Esophagus squamous epithelium (tissue), 5 donors: ENCODE measurements around the gene DNMT3A. TPM values are rescaled to one million over a fixed set of nuclear protein-coding genes. Genes with fewer than 3 reads are reported as not detected.
A peak's percentile ranks its signal among the peaks of the same experiment; 100 is the strongest.
"Not testable (repeated sequence)": the region's sequence is repeated elsewhere in the genome, so short reads cannot be mapped to it uniquely, and the experiment has no call there.

ENCODE experiments used
- DNase-seq: peaks from one replicate; lab custom pipeline; 2025; lab: John Stamatoyannopoulos, UW
- H3K27ac ChIP-seq, 4 donors: fragments of 200-600 bp; sonication (generic); one replicate each; pipeline ENCODE4 v1.5.1; 2016 to 2019; ENCODE audit warnings: mild to moderate bottlenecking in 1 of 4
- H3K27me3 ChIP-seq, 4 donors: fragments of 200-600 bp; sonication (generic); 1 replicate in 3 of 4; 2 replicates in 1 of 4; pipeline versions ENCODE4 v1.5.1 to v1.6.0; 2017 to 2021; ENCODE audit warnings: antibody characterized with exemption in 1 of 4
- H3K36me3 ChIP-seq, 3 donors: fragments of 200-600 bp; sonication (generic); one replicate each; pipeline ENCODE4 v1.5.1; 2016 to 2019
- H3K4me1 ChIP-seq, 3 donors: fragments of 200-600 bp; sonication (generic); one replicate each; pipeline ENCODE4 v1.5.1; 2017 to 2019
- H3K4me3 ChIP-seq, 4 donors: fragments of 200-600 bp; sonication (generic); 1 replicate in 3 of 4; 2 replicates in 1 of 4; pipeline ENCODE4 v1.5.1; 2016 to 2019; ENCODE audit warnings: mild to moderate bottlenecking in 2 of 4, moderate library complexity in 1 of 4
- H3K9me3 ChIP-seq, 3 donors: fragments of 200-600 bp; sonication (generic); one replicate each; pipeline ENCODE4 v1.5.1; 2016 to 2019
- POLR2A ChIP-seq, 4 donors: fragments of 450-650 bp; IDR thresholded peaks; one replicate each; pipeline ENCODE4 v1.6.1; 2017; ENCODE audit warnings: antibody characterized with exemption in 4 of 4, mild to moderate bottlenecking in 4 of 4, moderate library complexity in 3 of 4
- WGBS, 2 donors: methylation state at CpG; one replicate each; pipeline ENCODE4 v1.1.5; 2018; 5-methylcytosine and 5-hydroxymethylcytosine counted together
- intact Hi-C: fragments of 100-400 bp; cut with DNase I; formaldehyde crosslinking; loops from one replicate; pipeline ENCODE4 v1.15.0; 2022
- total RNA-seq, 4 donors: library from RNA; depleted of rRNA; stranded (reverse); fragments of >200 nt; gene quantifications; one replicate each; pipeline ENCODE4 v1.1.0, GENCODE V29; 2016
- TF ChIP-seq, protein P1 (sequence below), 6 experiments: fragments of 450-650 bp in 4 of 6; fragments of 200-600 bp in 2 of 6; sonication (generic) in 2 of 6; IDR thresholded peaks; one replicate each; pipeline ENCODE4 v1.5.1; 2016 to 2019; ENCODE audit warnings: antibody characterized with exemption in 6 of 6, mild to moderate bottlenecking in 4 of 6, moderate library complexity in 4 of 6
- donor health status: DM: yes; HTN: yes; CAD: no.

DNMT3A gene
- total RNA-seq, 4 donors from 2014 or later: 4.1 to 13.6 (median 8.2) TPM

DNA sequence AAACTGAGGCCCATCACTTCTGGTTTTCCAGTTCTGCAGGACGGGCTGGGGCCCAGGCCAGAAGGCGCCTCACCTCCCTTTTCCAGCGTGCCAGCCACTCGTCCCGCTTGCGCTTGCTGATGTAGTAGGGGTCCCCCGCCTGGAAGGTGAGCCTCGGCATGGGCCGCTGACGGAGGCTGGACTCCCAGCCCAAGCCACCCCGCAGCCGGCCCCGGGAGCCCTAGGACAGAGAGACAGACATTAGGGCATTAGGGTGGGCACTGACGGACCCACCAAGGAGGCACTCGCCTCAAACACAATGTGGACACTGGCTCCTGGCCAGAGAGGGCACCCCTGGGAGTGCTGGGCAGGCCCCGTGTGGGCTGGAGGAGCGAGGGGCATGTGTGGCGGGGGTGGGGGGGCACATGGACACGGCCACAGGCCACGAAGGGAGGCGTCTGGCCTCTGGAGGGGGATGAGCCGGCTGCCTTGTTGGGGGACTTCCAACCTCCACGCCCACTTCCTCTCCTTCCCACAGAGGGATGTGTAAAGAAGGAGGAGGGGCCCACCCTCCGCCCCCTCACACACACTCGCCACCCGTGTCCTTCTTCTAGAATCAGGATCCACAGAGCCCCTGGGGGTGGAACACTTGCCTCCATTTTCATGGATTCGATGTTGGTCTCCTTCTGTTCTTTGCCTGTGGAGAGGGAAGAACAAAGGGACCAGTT lies 66.7 kb downstream of the DNMT3A start:
- intact Hi-C loops: no loop called here
- no peaks in the 10 kb centered on the region for H3K9me3 ChIP-seq
- no peak for TF ChIP-seq POLR2A (IDR thresholded peaks at IDR 0.05)
- TF ChIP-seq, protein P1, sequence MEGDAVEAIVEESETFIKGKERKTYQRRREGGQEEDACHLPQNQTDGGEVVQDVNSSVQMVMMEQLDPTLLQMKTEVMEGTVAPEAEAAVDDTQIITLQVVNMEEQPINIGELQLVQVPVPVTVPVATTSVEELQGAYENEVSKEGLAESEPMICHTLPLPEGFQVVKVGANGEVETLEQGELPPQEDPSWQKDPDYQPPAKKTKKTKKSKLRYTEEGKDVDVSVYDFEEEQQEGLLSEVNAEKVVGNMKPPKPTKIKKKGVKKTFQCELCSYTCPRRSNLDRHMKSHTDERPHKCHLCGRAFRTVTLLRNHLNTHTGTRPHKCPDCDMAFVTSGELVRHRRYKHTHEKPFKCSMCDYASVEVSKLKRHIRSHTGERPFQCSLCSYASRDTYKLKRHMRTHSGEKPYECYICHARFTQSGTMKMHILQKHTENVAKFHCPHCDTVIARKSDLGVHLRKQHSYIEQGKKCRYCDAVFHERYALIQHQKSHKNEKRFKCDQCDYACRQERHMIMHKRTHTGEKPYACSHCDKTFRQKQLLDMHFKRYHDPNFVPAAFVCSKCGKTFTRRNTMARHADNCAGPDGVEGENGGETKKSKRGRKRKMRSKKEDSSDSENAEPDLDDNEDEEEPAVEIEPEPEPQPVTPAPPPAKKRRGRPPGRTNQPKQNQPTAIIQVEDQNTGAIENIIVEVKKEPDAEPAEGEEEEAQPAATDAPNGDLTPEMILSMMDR (IDR thresholded peaks at IDR 0.05): no peak
- H3K4me1 ChIP-seq: peaks cover 28 to 75% (median 35%) of the 10 kb centered on the region in 3 donors
- no peaks in the 10 kb centered on the region for H3K27me3 ChIP-seq
- no peak overlapping the region for H3K4me3 ChIP-seq
- DNase-seq: no peak
- 43 to 64% methylated on average over 2 to 8 of the region's 27 CpGs for WGBS, 2 donors
- peak overlapping the region in 3 of 4 donors; percentile 39 to 85 (median 69) for H3K27ac ChIP-seq
- H3K36me3 ChIP-seq: peaks cover 0 to 47% (median 0%) of the 10 kb centered on the region in 3 donors

DNA sequence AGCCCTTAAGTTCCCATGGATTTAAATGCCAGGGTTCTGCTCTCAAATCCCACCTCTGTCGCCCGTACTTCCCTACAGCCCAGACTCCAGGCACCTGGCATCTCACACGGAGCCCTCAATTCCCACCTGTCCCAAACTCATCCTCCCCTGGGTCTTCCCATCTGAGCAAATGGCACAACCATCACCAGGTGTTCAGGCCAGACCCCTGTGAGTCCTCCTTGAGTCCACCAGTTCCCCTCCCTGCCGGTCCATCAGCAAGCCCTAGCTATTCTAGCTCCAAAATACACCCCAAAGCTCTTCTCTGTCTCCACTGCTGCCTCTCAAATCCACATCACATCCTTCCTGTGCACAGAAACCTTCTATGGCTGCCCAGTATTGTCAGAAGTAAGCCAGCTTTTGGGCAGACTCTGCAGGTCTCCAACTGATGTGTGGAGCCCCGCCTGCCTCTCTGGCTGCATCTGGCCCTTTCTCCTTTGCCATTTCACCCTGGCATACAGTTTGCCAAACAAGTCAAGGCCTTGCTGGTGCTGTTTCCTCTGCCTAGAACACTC lies 67.7 kb downstream of the DNMT3A start:
- peaks cover 23 to 65% (median 29%) of the 10 kb centered on the region in 3 donors for H3K4me1 ChIP-seq
- H3K4me3 ChIP-seq: no peak overlapping the region
- intact Hi-C loops: no loop called here
- no peaks in the 10 kb centered on the region for H3K27me3 ChIP-seq
- TF ChIP-seq POLR2A (IDR thresholded peaks at IDR 0.05): no peak
- DNase-seq: no peak
- peaks cover 0 to 56% (median 0%) of the 10 kb centered on the region in 3 donors for H3K36me3 ChIP-seq
- peak overlapping the region in 3 of 4 donors; percentile 68 to 79 (median 76) for H3K27ac ChIP-seq
- 91 to 94% methylated on average over 5 of the region's 5 CpGs for WGBS, 2 donors
- H3K9me3 ChIP-seq: no peaks in the 10 kb centered on the region

DNA sequence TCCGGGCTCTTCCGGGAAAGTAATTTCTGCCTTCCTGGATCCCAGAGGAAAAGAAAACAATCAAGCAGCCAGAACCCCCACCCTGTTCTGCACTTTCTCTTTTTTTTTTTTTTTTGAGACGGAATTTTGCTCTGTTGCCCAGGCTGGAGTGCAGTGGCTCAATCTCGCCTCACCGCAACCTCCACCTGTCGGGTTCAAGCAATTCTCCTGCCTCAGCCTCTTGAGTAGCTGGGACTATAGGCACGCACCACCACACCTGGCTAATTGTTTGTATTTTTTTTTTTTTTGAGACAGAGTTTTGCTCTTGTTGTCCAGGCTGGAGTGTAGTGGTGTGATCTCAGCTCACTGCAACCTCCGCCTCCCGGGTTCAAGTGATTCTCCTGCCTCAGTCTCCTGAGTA lies 69.0 kb downstream of the DNMT3A start:
- H3K9me3 ChIP-seq, H3K27me3 ChIP-seq, DNase-seq, intact Hi-C loops, H3K4me3 ChIP-seq: not testable (repeated sequence)
- H3K36me3 ChIP-seq: peaks cover 0 to 70% (median 0%) of the 10 kb centered on the region in 3 donors
- peak overlapping the region in 2 of 4 donors; percentile 68 to 76 for H3K27ac ChIP-seq
- 82 to 86% methylated on average over 7 of the region's 9 CpGs for WGBS, 2 donors
- H3K4me1 ChIP-seq: peaks cover 15 to 63% (median 23%) of the 10 kb centered on the region in 3 donors

DNA sequence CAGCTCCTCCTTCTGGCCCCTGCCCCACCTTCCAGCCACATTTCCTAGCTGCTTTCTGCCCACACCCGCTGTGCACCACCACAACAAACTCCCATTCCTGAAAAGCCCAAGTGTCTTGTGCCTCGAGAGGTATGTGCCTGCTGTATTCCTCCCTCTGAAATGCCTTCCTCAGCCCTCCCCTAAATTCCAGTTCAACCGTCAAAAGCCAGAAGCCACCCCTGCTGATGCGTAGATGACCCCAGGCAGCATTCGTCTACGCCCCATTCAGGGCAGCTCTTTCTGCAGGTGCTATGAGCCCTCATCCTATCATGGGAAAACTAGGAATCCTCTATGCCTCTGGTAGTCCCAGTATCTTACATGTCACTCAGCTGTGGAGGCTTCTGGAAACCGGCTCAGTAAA lies 71.7 kb downstream of the DNMT3A start:
- peaks cover 0 to 70% (median 0%) of the 10 kb centered on the region in 3 donors for H3K36me3 ChIP-seq
- peaks cover 0 to 46% (median 14%) of the 10 kb centered on the region in 3 donors for H3K4me1 ChIP-seq
- H3K27ac ChIP-seq: no peak overlapping the region
- no peaks in the 10 kb centered on the region for H3K9me3 ChIP-seq
- no peaks in the 10 kb centered on the region for H3K27me3 ChIP-seq
- WGBS, 2 donors: 88 to 96% methylated on average over 5 to 7 of the region's 7 CpGs
- no peak for DNase-seq
- no peak overlapping the region for H3K4me3 ChIP-seq
- TF ChIP-seq, protein P1 (IDR thresholded peaks at IDR 0.05): no peak
- no peak for TF ChIP-seq POLR2A (IDR thresholded peaks at IDR 0.05)
- intact Hi-C loops: no loop called here

DNA sequence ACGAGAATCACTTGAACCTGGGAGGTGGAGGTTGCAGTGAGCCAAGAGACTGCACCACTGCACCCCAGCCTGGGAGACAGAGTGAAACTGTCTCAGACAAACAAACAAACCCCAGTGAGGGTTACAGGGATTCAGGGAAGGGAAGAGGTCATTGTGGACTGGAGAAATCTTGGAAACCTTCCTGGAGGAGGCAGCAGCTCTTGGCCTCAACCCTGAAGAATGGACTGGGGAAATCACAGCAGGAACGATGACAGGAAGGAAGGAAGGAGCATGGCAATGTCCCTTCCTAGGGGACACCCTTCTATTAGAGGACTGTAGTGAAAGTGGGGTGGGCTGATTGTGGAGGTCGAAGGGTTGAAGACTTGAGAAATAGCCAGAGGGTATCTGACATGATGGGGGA lies 72.5 kb downstream of the DNMT3A start:
- no peaks in the 10 kb centered on the region for H3K9me3 ChIP-seq
- H3K4me1 ChIP-seq: peaks cover 0 to 46% (median 8%) of the 10 kb centered on the region in 3 donors
- no peaks in the 10 kb centered on the region for H3K27me3 ChIP-seq
- no peak for TF ChIP-seq POLR2A (IDR thresholded peaks at IDR 0.05)
- TF ChIP-seq, protein P1 (IDR thresholded peaks at IDR 0.05): no peak
- no peak overlapping the region for H3K27ac ChIP-seq
- DNase-seq: no peak
- WGBS, 2 donors: 79 to 90% methylated on average over 3 of the region's 3 CpGs
- intact Hi-C loops: no loop called here
- H3K36me3 ChIP-seq: peaks cover 0 to 62% (median 0%) of the 10 kb centered on the region in 3 donors
- no peak overlapping the region for H3K4me3 ChIP-seq

DNA sequence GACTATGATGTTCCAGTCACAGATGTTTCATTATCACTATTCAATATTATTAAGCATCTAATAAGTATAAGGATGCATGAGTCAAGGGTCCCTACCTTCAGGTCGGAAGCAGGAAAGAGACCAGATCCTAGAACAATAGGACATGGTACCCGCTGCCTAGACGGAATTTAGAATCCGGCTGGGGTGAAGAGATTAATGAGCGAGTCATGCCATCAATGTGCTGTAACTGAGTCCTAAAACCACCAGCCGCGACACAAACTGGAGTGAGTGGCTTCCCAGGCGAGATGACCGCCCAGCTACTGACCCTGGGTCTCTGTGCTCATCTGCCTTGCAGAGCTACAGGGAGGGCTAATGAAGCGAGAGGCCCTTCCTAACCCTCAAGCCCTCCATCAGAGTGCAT lies 73.6 kb downstream of the DNMT3A start:
- TF ChIP-seq, protein P1 (IDR thresholded peaks at IDR 0.05): no peak
- TF ChIP-seq POLR2A (IDR thresholded peaks at IDR 0.05): no peak
- DNase-seq: no peak
- H3K27ac ChIP-seq: peak overlapping the region in 1 of 4 donors; percentile 22
- no peaks in the 10 kb centered on the region for H3K27me3 ChIP-seq
- peaks cover 0 to 45% (median 5%) of the 10 kb centered on the region in 3 donors for H3K4me1 ChIP-seq
- WGBS, 2 donors: 68 to 78% methylated on average over 8 to 9 of the region's 10 CpGs
- H3K4me3 ChIP-seq: no peak overlapping the region
- H3K36me3 ChIP-seq: peaks cover 0 to 52% (median 0%) of the 10 kb centered on the region in 3 donors
- intact Hi-C loops: no loop called here
- H3K9me3 ChIP-seq: no peaks in the 10 kb centered on the region
